NCI-H2196 (cell line): ENCODE measurements around the gene FEZF2.
A peak's percentile ranks its signal among the peaks of the same experiment; 100 is the strongest.

Source experiments
- DNase-seq: peaks from one replicate; lab custom pipeline; 2025; ENCODE audit not compliant: unreplicated experiment; lab: John Stamatoyannopoulos, UW

The FEZF2 gene

GRCh38 chr3:62332835-62333244, 40.5 kb downstream of the FEZF2 start:
- DNase-seq = peak; percentile 5

GRCh38 chr3:62332017-62332416, 41.3 kb downstream of the FEZF2 start:
- DNase-seq = no peak

- no peak for DNase-seq
Observed at GRCh38 chr3:62329971-62330370, 43.4 kb downstream of the FEZF2 start.

- no peak for DNase-seq
Observed at GRCh38 chr3:62325896-62326295, 47.5 kb downstream of the FEZF2 start.

- DNase-seq = no peak
Observed at GRCh38 chr3:62323241-62323640, 50.1 kb downstream of the FEZF2 start.
